Keratinocyte (primary cell): ENCODE results near the gene SH2D6. TPM values are rescaled to one million over a fixed set of nuclear protein-coding genes. Genes with fewer than 3 reads are reported as not detected.

Experiments used
- DNase-seq: peaks from one replicate; pipeline ENCODE4 v3.0.0-alpha.2; 2011; ENCODE audit warnings: low read depth, missing footprints, low spot score
- FAIRE-seq: peaks from 2 replicates; lab custom pipeline; 2011; peaks lifted over from hg19 to GRCh38; lab: Jason Lieb, UNC
- H2AFZ ChIP-seq: 2 replicates; pipeline ENCODE4 v1.6.0; 2012; ENCODE audit warnings: low read length, control low read depth, inconsistent platforms; ENCODE audit not compliant: control insufficient read depth
- H3K27ac ChIP-seq: 2 replicates; pipeline ENCODE4 v1.5.1; 2011; ENCODE audit warnings: low read length; ENCODE audit not compliant: control insufficient read depth, insufficient read depth
- H3K27me3 ChIP-seq: 3 replicates; pipeline ENCODE4 v1.6.0; 2011; ENCODE audit warnings: low read length; ENCODE audit not compliant: control insufficient read depth, insufficient read depth; ENCODE audit errors: extremely low read depth
- H3K36me3 ChIP-seq, 2 experiments: 2 replicates in 1 of 2; 3 replicates in 1 of 2; pipeline ENCODE4 v1.5.1; 2011; ENCODE audit warnings: low read length in 2 of 2, mild to moderate bottlenecking in 1 of 2; ENCODE audit not compliant: control insufficient read depth in 2 of 2, insufficient read depth in 2 of 2; ENCODE audit errors: extremely low read depth in 1 of 2
- H3K4me1 ChIP-seq: 3 replicates; pipeline ENCODE4 v1.5.1; 2011; ENCODE audit warnings: low read length; ENCODE audit not compliant: control insufficient read depth, insufficient read depth; ENCODE audit errors: extremely low read depth
- H3K4me2 ChIP-seq: 3 replicates; pipeline ENCODE4 v1.6.0; 2011; ENCODE audit warnings: low read depth, low read length; ENCODE audit not compliant: control insufficient read depth, insufficient read depth; ENCODE audit errors: extremely low read depth
- H3K4me3 ChIP-seq, 3 experiments: fragments of 200-600 bp in 1 of 3; sonication (generic) in 1 of 3; 2 replicates in 2 of 3; 3 replicates in 1 of 3; pipeline ENCODE4 v1.5.1; 2011 to 2016; ENCODE audit warnings: low read length in 3 of 3, mild to moderate bottlenecking in 3 of 3, control low read depth in 2 of 3, inconsistent platforms in 1 of 3, low read depth in 1 of 3, mixed read lengths in 1 of 3, mixed run types in 1 of 3, moderate library complexity in 1 of 3; ENCODE audit not compliant: control insufficient read depth in 2 of 3, insufficient read depth in 2 of 3; ENCODE audit errors: extremely low read depth in 1 of 3
- H3K79me2 ChIP-seq: 2 replicates; pipeline ENCODE4 v1.6.0; 2012; ENCODE audit warnings: low read length; ENCODE audit not compliant: control insufficient read depth, insufficient read depth
- H3K9ac ChIP-seq: 3 replicates; pipeline ENCODE4 v1.6.0; 2011; ENCODE audit warnings: low read length; ENCODE audit not compliant: control insufficient read depth, insufficient read depth; ENCODE audit errors: extremely low read depth
- H3K9me1 ChIP-seq: 3 replicates; pipeline ENCODE4 v1.6.0; 2011; ENCODE audit warnings: low read length; ENCODE audit not compliant: control insufficient read depth, insufficient read depth; ENCODE audit errors: extremely low read depth
- H3K9me3 ChIP-seq: 2 replicates; pipeline ENCODE4 v1.5.1; 2012; ENCODE audit warnings: low read depth, low read length; ENCODE audit not compliant: control insufficient read depth
- H4K20me1 ChIP-seq: 3 replicates; pipeline ENCODE4 v1.6.0; 2011; ENCODE audit warnings: low read length; ENCODE audit not compliant: control insufficient read depth, insufficient read depth; ENCODE audit errors: extremely low read depth
- EZH2 ChIP-seq: IDR thresholded peaks from one replicate; pipeline ENCODE4 v1.6.1; 2012; ENCODE audit warnings: inconsistent platforms, mild to moderate bottlenecking, low read length, moderate library complexity
- dilution Hi-C: fragments of 300-500 bp; cut with MboI; formaldehyde crosslinking; loops from one replicate; pipeline ENCODE4 v1.7.0; 2020; ENCODE audit warnings: low sequenced_read_pairs; ENCODE audit not compliant: extremely low pct_ligation_motif_present
- polyA plus RNA-seq, 5 experiments: library from polyadenylated mRNA; depleted of rRNA in 3 of 5; stranded (reverse) in 3 of 5; stranded (forward) in 1 of 5; unstranded in 1 of 5; fragments of >200 nt; gene quantifications; 1 replicate in 1 of 5; 2 replicates in 3 of 5; 3 replicates in 1 of 5; pipeline versions ENCODE4 v1.2.1 to v1.2.3, GENCODE V29; 2011 to 2012; ENCODE audit warnings: missing spikeins in 2 of 5, low read depth in 1 of 5, low replicate concordance in 1 of 5
- TF ChIP-seq, protein P1 (sequence below), 3 experiments: IDR thresholded peaks in 1 of 3; conservative IDR thresholded peaks in 1 of 3; optimal IDR thresholded peaks in 1 of 3; 2 replicates in 2 of 3; 3 replicates in 1 of 3; pipeline versions ENCODE3 to v1.5.1; 2011; ENCODE audit warnings: low read length in 3 of 3, mild to moderate bottlenecking in 3 of 3, moderate library complexity in 2 of 3, control low read depth in 1 of 3, inconsistent platforms in 1 of 3; ENCODE audit not compliant: insufficient read depth in 2 of 3; ENCODE audit errors: extremely low read depth in 1 of 3

Gene SH2D6
- polyA plus RNA-seq, 1 donor (not counting 4 experiments of a cell fraction or from before 2014, with no cell fraction given) = 0.10 TPM

DNA sequence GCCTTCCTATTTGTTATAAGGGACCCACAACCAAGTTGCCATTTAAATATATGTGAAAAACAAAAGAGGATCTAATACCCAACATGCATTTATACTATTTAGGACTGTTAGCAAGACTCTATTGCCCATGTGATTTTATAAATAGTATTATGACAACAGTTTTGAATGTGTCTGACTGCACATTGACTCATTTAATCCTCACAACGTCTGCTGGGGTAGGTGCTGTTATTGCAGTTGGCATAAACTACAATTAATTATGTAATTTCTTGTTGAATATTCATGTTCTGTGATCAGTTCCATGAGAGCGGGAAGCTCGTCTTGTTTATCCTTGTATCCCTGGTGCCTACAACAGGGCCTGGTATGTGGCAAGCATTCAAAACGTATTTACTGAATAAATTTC is 53.7 kb downstream of the SH2D6 start:
- no peak overlapping the region for H2AFZ ChIP-seq
- no peak for FAIRE-seq
- dilution Hi-C loops = no loop called here
- H3K79me2 ChIP-seq = no peaks in the 10 kb centered on the region
- H3K4me1 ChIP-seq = peaks cover 48% of the 10 kb centered on the region
- no peaks in the 10 kb centered on the region for H4K20me1 ChIP-seq
- TF ChIP-seq, protein P1, sequence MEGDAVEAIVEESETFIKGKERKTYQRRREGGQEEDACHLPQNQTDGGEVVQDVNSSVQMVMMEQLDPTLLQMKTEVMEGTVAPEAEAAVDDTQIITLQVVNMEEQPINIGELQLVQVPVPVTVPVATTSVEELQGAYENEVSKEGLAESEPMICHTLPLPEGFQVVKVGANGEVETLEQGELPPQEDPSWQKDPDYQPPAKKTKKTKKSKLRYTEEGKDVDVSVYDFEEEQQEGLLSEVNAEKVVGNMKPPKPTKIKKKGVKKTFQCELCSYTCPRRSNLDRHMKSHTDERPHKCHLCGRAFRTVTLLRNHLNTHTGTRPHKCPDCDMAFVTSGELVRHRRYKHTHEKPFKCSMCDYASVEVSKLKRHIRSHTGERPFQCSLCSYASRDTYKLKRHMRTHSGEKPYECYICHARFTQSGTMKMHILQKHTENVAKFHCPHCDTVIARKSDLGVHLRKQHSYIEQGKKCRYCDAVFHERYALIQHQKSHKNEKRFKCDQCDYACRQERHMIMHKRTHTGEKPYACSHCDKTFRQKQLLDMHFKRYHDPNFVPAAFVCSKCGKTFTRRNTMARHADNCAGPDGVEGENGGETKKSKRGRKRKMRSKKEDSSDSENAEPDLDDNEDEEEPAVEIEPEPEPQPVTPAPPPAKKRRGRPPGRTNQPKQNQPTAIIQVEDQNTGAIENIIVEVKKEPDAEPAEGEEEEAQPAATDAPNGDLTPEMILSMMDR (optimal IDR thresholded peaks at IDR 0.05 in 1 of 3, IDR thresholded peaks at IDR 0.05 in 1 of 3, conservative IDR thresholded peaks at IDR 0.05 in 1 of 3; ENCODE audit: extremely low read depth in 1 of 3, insufficient read depth in 2 of 3, low read length in 3 of 3) = no peak
- TF ChIP-seq EZH2 = no peak
- peak overlapping the region; percentile 9 for H3K9ac ChIP-seq
- no peaks in the 10 kb centered on the region for H3K36me3 ChIP-seq
- H3K27me3 ChIP-seq = no peaks in the 10 kb centered on the region
- H3K4me3 ChIP-seq = no peak overlapping the region
- H3K9me1 ChIP-seq = no peaks in the 10 kb centered on the region
- no peaks in the 10 kb centered on the region for H3K9me3 ChIP-seq
- DNase-seq = peak; percentile 26
- H3K27ac ChIP-seq = peak overlapping the region; percentile 69
- peak overlapping the region; percentile 75 for H3K4me2 ChIP-seq

DNA sequence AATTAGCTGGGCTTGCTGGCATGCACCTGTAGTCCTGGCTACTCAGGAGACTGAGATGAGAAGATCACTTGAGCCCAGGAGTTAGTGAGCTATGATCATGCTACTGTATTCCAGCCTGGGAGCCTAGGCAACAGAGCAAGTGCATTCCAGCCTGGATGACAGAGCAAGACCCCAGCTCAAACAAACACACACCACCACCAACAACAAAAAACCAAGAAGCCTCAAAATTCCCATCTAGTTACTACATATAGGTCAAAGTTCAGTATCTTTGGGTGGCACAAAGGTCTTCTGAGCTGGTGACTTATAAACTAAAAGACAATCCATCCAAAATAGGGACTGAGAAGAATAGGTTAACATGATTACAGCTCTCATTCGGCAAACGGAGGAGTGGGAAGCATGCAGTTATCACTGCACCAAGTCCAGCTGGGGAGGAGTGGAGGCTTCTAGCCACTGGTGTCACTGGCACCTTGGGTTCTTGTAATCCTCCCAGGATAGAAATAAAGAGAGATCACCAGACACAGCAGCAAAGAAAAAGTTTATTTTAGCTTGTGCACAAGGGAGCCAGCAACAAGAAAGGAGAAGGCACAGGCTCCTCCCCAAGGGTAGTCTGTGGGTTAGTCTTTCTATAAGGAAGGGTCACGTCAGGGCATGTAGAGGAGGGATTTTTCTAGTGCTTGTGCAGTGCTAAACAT is 57.4 kb downstream of the SH2D6 start:
- dilution Hi-C loops = no loop called here
- peak overlapping the region; percentile 77 for H2AFZ ChIP-seq
- peaks cover 35% of the 10 kb centered on the region for H3K4me1 ChIP-seq
- H3K27ac ChIP-seq = no peak overlapping the region
- no peaks in the 10 kb centered on the region for H3K27me3 ChIP-seq
- FAIRE-seq = no peak
- H3K36me3 ChIP-seq = no peaks in the 10 kb centered on the region
- no peak for TF ChIP-seq EZH2
- TF ChIP-seq, protein P1 (optimal IDR thresholded peaks at IDR 0.05 in 1 of 3, IDR thresholded peaks at IDR 0.05 in 1 of 3, conservative IDR thresholded peaks at IDR 0.05 in 1 of 3; ENCODE audit: extremely low read depth in 1 of 3, insufficient read depth in 2 of 3, low read length in 3 of 3) = no peak
- DNase-seq = no peak
- H4K20me1 ChIP-seq = no peaks in the 10 kb centered on the region
- no peak overlapping the region for H3K4me3 ChIP-seq
- peak overlapping the region; percentile 37 for H3K4me2 ChIP-seq
- no peaks in the 10 kb centered on the region for H3K9me1 ChIP-seq
- H3K9me3 ChIP-seq = no peaks in the 10 kb centered on the region
- H3K79me2 ChIP-seq = no peaks in the 10 kb centered on the region
- no peak overlapping the region for H3K9ac ChIP-seq
